Cardiac muscle cell (in vitro differentiated cells and primary cell): ENCODE results near the gene CHMP3. TPM values are rescaled to one million over a fixed set of nuclear protein-coding genes. Genes with fewer than 3 reads are reported as not detected.

Experiments used
- DNase-seq, 2 donors: peaks; one replicate each; pipeline versions ENCODE4 v3.0.0 to v3.0.0-alpha.2; 2010 to 2017; ENCODE audit warnings: low read depth in 1 of 2, low spot score in 1 of 2
- H3K27ac ChIP-seq: fragments of 200-600 bp; sonication (generic); 2 replicates; pipeline ENCODE4 v1.5.1; 2016
- H3K27me3 ChIP-seq: fragments of 200-600 bp; sonication (generic); 2 replicates; pipeline ENCODE4 v1.6.0; 2016; ENCODE audit warnings: control low read depth
- H3K36me3 ChIP-seq: fragments of 200-600 bp; sonication (generic); 2 replicates; pipeline ENCODE4 v1.5.1; 2016; ENCODE audit warnings: control low read depth
- H3K4me1 ChIP-seq: fragments of 200-600 bp; sonication (generic); 2 replicates; pipeline ENCODE4 v1.8.1; 2017; ENCODE audit warnings: low read depth, mild to moderate bottlenecking, mixed run types
- H3K4me3 ChIP-seq: fragments of 200-600 bp; sonication (generic); 2 replicates; pipeline ENCODE4 v1.5.1; 2016; ENCODE audit warnings: mild to moderate bottlenecking
- H3K9me3 ChIP-seq: fragments of 200-600 bp; sonication (generic); 2 replicates; pipeline ENCODE4 v1.5.1; 2017; ENCODE audit warnings: low read depth, mild to moderate bottlenecking, control low read depth
- polyA plus RNA-seq: library from polyadenylated mRNA; unstranded; fragments of >200 nt; fragmentation: Nextera tagmentation; extraction: Ambion mirVana; gene quantifications from 2 replicates; pipeline ENCODE4 v1.2.1, GENCODE V29; 2016
- total RNA-seq: library from RNA; depleted of rRNA; stranded (reverse); fragments of >200 nt; gene quantifications from 2 replicates; pipeline ENCODE4 v1.2.3, GENCODE V29; 2016
- TF ChIP-seq, protein P1 (sequence below): IDR thresholded peaks from 2 replicates; pipeline ENCODE4 v1.5.1; 2012; ENCODE audit warnings: low read depth, mild to moderate bottlenecking, low read length

Gene CHMP3
- total and polyA plus RNA-seq, 2 experiments from 2014 or later = 31.1 to 47.4 TPM

DNA sequence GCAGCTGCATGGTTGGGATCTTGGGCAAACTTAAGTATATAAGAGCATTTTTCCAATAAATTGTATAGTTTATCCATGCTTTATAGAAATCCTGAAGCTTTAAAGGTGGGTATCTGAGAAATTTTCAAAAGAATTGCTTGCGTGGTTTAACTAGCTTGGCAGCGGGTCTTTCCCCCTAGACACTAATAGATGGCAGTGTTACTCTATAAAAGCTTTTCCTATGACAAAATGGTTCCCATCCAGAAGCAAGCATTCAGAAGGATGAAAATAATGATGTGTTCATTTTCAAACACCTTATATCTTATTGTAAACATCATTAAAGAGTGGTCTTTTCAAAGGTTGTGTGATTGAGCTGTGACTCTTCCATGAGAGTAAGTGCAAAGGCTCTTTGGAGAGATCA is 76.2 kb downstream of the CHMP3 start:
- TF ChIP-seq, protein P1, sequence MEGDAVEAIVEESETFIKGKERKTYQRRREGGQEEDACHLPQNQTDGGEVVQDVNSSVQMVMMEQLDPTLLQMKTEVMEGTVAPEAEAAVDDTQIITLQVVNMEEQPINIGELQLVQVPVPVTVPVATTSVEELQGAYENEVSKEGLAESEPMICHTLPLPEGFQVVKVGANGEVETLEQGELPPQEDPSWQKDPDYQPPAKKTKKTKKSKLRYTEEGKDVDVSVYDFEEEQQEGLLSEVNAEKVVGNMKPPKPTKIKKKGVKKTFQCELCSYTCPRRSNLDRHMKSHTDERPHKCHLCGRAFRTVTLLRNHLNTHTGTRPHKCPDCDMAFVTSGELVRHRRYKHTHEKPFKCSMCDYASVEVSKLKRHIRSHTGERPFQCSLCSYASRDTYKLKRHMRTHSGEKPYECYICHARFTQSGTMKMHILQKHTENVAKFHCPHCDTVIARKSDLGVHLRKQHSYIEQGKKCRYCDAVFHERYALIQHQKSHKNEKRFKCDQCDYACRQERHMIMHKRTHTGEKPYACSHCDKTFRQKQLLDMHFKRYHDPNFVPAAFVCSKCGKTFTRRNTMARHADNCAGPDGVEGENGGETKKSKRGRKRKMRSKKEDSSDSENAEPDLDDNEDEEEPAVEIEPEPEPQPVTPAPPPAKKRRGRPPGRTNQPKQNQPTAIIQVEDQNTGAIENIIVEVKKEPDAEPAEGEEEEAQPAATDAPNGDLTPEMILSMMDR = no peak
- H3K27me3 ChIP-seq = no peaks in the 10 kb centered on the region
- peaks cover 100% of the 10 kb centered on the region for H3K36me3 ChIP-seq

DNA sequence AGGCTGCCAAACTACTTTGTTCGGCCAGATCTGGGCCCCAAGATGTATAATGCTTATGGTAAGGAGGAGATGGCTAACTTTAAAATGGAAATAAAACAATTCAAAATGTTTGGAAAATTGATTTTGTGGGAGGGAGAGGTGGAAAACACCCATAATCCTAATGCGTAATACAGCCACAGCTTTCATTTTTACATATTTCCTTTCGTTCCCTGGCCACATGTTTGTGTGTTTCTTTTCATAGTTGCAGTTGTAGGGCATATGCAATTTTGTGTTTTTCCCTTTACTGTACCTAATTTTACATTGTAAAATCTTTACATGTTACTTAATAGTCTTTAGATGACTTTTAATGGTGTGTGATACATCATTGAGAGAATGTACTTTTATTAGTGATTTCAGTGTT is 77.4 kb downstream of the CHMP3 start:
- no peak for DNase-seq
- Histone ChIP-seq H3K9me3 (no peaks in the 10 kb centered on the region), H3K4me1 (peaks cover 18% of the 10 kb centered on the region), H3K4me3 (no peak overlapping the region), H3K36me3 (peaks cover 100% of the 10 kb centered on the region), H3K27me3 (no peaks in the 10 kb centered on the region), H3K27ac (peak overlapping the region; percentile 61)
- TF ChIP-seq, protein P1 = no peak

More for the DNA sequence above, 76.2 kb downstream of the CHMP3 start:
- Histone ChIP-seq H3K4me3 (no peak overlapping the region), H3K4me1 (peaks cover 24% of the 10 kb centered on the region), H3K9me3 (no peaks in the 10 kb centered on the region), H3K27ac (no peak overlapping the region)
- no peak for DNase-seq

DNA sequence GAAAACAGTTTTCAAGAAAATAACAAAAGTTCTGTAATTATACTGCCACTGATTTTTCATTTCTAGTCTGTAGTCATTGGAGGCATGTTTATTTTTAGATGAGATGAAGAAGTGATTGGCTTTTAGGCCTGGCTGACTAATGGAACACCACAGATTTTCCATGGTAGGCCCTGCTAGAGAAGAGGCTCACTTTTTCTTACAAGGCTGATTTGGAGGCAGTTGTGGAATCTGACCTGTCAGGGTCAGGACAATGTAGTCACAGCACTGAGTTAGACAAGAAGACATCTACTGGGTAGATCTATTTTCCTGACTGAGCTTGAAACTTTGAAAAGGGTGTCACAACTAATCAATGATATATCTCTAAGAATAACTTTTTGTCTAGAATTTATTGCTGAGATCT is 78.1 kb downstream of the CHMP3 start:
- peaks cover 12% of the 10 kb centered on the region for H3K4me1 ChIP-seq
- no peaks in the 10 kb centered on the region for H3K27me3 ChIP-seq
- no peak overlapping the region for H3K4me3 ChIP-seq
- TF ChIP-seq, protein P1 = no peak
- peak overlapping the region; percentile 61 for H3K27ac ChIP-seq
- no peak for DNase-seq
- H3K36me3 ChIP-seq = peaks cover 100% of the 10 kb centered on the region
- no peaks in the 10 kb centered on the region for H3K9me3 ChIP-seq

DNA sequence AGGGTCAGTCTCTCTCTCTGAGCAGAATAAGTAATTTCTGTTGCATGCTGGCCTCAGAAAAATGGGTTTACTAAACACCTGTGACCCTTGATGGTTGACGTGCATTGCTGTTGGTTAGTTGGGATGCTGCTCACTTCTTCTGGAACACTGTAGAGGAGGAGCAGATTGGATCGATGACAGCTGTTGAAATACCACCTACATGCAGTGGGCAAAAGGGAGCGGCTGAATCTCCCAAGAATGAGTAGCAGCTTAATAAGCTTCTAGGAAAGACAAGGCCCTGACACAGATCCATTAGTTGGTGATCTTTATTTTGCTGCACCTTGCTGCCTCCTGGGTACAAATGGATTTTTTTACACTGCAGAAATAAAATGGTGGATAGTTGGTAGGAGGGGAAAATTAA is 78.9 kb downstream of the CHMP3 start:
- Histone ChIP-seq H3K27ac (no peak overlapping the region), H3K4me1 (peaks cover 5% of the 10 kb centered on the region), H3K9me3 (no peaks in the 10 kb centered on the region), H3K4me3 (no peak overlapping the region), H3K36me3 (peaks cover 98% of the 10 kb centered on the region), H3K27me3 (no peaks in the 10 kb centered on the region)
- TF ChIP-seq, protein P1 = no peak
- DNase-seq = no peak

DNA sequence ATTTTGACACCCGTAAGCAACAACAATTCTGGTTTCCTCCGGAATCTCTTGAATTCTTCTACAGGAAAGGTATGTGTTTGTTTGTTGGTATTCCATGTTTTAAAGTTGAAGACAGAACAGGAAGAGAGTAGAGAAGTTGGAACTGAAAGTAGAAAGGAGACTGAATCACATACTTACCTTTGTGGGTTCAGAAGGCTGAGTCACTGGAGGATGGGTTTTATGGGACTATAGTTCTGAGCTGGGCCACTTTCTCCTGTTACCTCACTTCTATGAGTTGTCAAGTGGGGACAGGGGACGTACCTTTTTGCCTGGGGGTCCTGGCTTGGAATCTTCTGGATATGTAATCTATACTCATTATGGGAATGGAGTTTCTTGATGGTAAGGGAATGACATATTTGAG is 81.2 kb downstream of the CHMP3 start:
- no peaks in the 10 kb centered on the region for H3K9me3 ChIP-seq
- no peaks in the 10 kb centered on the region for H3K4me1 ChIP-seq
- TF ChIP-seq, protein P1 = no peak
- H3K27ac ChIP-seq = peak overlapping the region; percentile 50
- no peak overlapping the region for H3K4me3 ChIP-seq
- H3K36me3 ChIP-seq = peaks cover 98% of the 10 kb centered on the region
- no peaks in the 10 kb centered on the region for H3K27me3 ChIP-seq
- DNase-seq = no peak

DNA sequence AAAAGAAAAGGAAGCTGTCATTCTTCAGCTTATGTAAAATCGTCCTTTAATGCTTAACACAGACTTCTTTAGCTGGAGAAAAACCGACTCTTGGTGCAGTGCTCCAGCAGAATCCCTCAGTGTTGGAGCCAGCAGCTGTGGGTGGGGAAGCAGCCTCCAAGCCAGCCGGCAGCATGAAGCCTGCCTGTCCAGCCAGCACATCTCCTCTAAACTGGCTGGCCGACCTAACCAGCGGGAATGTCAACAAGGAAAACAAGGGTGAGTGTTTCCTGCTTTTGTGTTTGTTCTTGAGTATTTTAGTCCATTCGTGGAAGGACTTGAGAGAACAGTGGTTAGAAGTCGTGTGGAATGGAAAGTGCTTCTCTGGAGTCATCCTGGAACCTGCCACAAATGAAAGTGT is 83.1 kb downstream of the CHMP3 start:
- H3K27me3 ChIP-seq = no peaks in the 10 kb centered on the region
- TF ChIP-seq, protein P1 = no peak
- no peaks in the 10 kb centered on the region for H3K4me1 ChIP-seq
- no peaks in the 10 kb centered on the region for H3K9me3 ChIP-seq
- no peak overlapping the region for H3K4me3 ChIP-seq
- no peak overlapping the region for H3K27ac ChIP-seq
- DNase-seq = no peak
- peaks cover 96% of the 10 kb centered on the region for H3K36me3 ChIP-seq
